Measurements from ENCODE around the gene ABCA12. TPM values are rescaled to one million over a fixed set of nuclear protein-coding genes. Genes with fewer than 3 reads are reported as not detected.

The ABCA12 gene
- total RNA-seq, 1 experiment from 2014 or later: not detected

DNA sequence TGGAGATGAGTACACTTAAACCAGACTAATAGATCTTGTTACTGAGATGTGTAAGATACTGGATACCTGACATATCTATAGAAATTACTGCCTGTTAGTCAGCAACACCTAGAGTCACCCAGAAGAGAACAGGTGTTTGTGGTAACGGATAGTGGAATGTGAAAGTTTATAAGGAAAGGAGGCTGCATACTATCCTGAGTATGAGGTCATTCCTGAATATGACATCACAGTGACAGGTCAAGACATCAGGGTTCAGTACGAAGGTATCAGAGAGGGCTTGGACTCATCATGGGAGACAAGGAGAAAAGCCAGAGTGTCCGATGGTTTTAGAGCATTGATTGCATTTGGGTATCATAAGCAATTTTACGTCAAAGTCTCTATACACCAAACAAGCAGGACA, 55.3 kb downstream of the ABCA12 start:
- no peak overlapping the region for H3K4me3 Mint-ChIP-seq (ENCODE audit: unreplicated experiment)
- H3K9me3 Mint-ChIP-seq (ENCODE audit: unreplicated experiment): no peaks in the 10 kb centered on the region
- no peak overlapping the region for H3K27ac Mint-ChIP-seq (ENCODE audit: unreplicated experiment)
- DNase-seq: no peak
- BruUV-seq (replicated peaks): no TSS peak
- no peaks in the 10 kb centered on the region for H3K4me1 Mint-ChIP-seq (ENCODE audit: low read depth, unreplicated experiment)
- peaks cover 9% of the 10 kb centered on the region for H3K27me3 Mint-ChIP-seq (ENCODE audit: insufficient read depth, unreplicated experiment)
- Histone ChIP-seq H3K4me1 (no peaks in the 10 kb centered on the region), H3K9me3 (no peaks in the 10 kb centered on the region), H3K27me3 (replicated peaks; ENCODE audit: control insufficient read depth, insufficient read depth, low read length) (no peaks in the 10 kb centered on the region; the same call in 1 of the 2 replicates), H3K4me3 (ENCODE audit: low read depth, low read length) (no peak overlapping the region), H3K36me3 (ENCODE audit: control insufficient read depth, insufficient read depth, low read length) (no peaks in the 10 kb centered on the region)
- intact Hi-C loops (cut with micrococcal nuclease; ENCODE audit: unreplicated experiment): no loop called here
- ChIA-PET CTCF (no interaction called here), POLR2A (no interaction called here)
- no peak for TF ChIP-seq CTCF (IDR thresholded peaks at IDR 0.05; ENCODE audit: insufficient read depth in 1 of 2, low read depth in 1 of 2, low read length in 1 of 2, severe bottlenecking in 1 of 2, unreplicated experiment in 1 of 2)
- H3K36me3 Mint-ChIP-seq (ENCODE audit: insufficient read depth, unreplicated experiment): no peaks in the 10 kb centered on the region

GRCh38 chr2:215082446-215082845, 56.0 kb downstream of the ABCA12 start:
- Mint-ChIP-seq H3K27me3 (ENCODE audit: insufficient read depth, unreplicated experiment) (peaks cover 4% of the 10 kb centered on the region), H3K27ac (ENCODE audit: unreplicated experiment) (no peak overlapping the region), H3K4me1 (ENCODE audit: low read depth, unreplicated experiment) (no peaks in the 10 kb centered on the region), H3K9me3 (ENCODE audit: unreplicated experiment) (no peaks in the 10 kb centered on the region), H3K36me3 (ENCODE audit: insufficient read depth, unreplicated experiment) (no peaks in the 10 kb centered on the region), H3K4me3 (ENCODE audit: unreplicated experiment) (no peak overlapping the region)
- no peak for TF ChIP-seq CTCF (IDR thresholded peaks at IDR 0.05; ENCODE audit: insufficient read depth in 1 of 2, low read depth in 1 of 2, low read length in 1 of 2, severe bottlenecking in 1 of 2, unreplicated experiment in 1 of 2)
- Histone ChIP-seq H3K4me3 (ENCODE audit: low read depth, low read length) (no peak overlapping the region), H3K27me3 (replicated peaks; ENCODE audit: control insufficient read depth, insufficient read depth, low read length) (no peaks in the 10 kb centered on the region; the same call in 1 of the 2 replicates), H3K9me3 (no peaks in the 10 kb centered on the region), H3K4me1 (no peaks in the 10 kb centered on the region), H3K36me3 (ENCODE audit: control insufficient read depth, insufficient read depth, low read length) (no peaks in the 10 kb centered on the region)
- BruUV-seq (replicated peaks): no TSS peak
- intact Hi-C loops (cut with micrococcal nuclease; ENCODE audit: unreplicated experiment): no loop called here
- CTCF ChIA-PET: no interaction called here
- POLR2A ChIA-PET: no interaction called here
- no peak for DNase-seq

GRCh38 chr2:215080545-215080944, 57.9 kb downstream of the ABCA12 start:
- no peak for TF ChIP-seq CTCF (IDR thresholded peaks at IDR 0.05; ENCODE audit: insufficient read depth in 1 of 2, low read depth in 1 of 2, low read length in 1 of 2, severe bottlenecking in 1 of 2, unreplicated experiment in 1 of 2)
- Mint-ChIP-seq H3K4me1 (ENCODE audit: low read depth, unreplicated experiment) (no peaks in the 10 kb centered on the region), H3K4me3 (ENCODE audit: unreplicated experiment) (no peak overlapping the region), H3K27me3 (ENCODE audit: insufficient read depth, unreplicated experiment) (peaks cover 3% of the 10 kb centered on the region), H3K27ac (ENCODE audit: unreplicated experiment) (no peak overlapping the region), H3K9me3 (ENCODE audit: unreplicated experiment) (no peaks in the 10 kb centered on the region), H3K36me3 (ENCODE audit: insufficient read depth, unreplicated experiment) (no peaks in the 10 kb centered on the region)
- CTCF ChIA-PET: no interaction called here
- intact Hi-C loops (cut with micrococcal nuclease; ENCODE audit: unreplicated experiment): no loop called here
- H3K4me1 ChIP-seq: no peaks in the 10 kb centered on the region
- POLR2A ChIA-PET: no interaction called here
- H3K36me3 ChIP-seq (ENCODE audit: control insufficient read depth, insufficient read depth, low read length): no peaks in the 10 kb centered on the region
- H3K9me3 ChIP-seq: no peaks in the 10 kb centered on the region
- no TSS peak for BruUV-seq (replicated peaks)
- no peaks in the 10 kb centered on the region; the same call in 1 of the 2 replicates for H3K27me3 ChIP-seq (replicated peaks; ENCODE audit: control insufficient read depth, insufficient read depth, low read length)
- no peak overlapping the region for H3K4me3 ChIP-seq (ENCODE audit: low read depth, low read length)
- no peak for DNase-seq
